HG02759 (cell line): ENCODE data around the gene SLC2A1.

Source experiments
- ATAC-seq: cut with Tn5 transposase; IDR thresholded peaks from one replicate; pipeline ENCODE4 v1.9.1; 2021; ENCODE audit warnings: mild to moderate bottlenecking, moderate library complexity; ENCODE audit not compliant: unreplicated experiment

The SLC2A1 gene

DNA sequence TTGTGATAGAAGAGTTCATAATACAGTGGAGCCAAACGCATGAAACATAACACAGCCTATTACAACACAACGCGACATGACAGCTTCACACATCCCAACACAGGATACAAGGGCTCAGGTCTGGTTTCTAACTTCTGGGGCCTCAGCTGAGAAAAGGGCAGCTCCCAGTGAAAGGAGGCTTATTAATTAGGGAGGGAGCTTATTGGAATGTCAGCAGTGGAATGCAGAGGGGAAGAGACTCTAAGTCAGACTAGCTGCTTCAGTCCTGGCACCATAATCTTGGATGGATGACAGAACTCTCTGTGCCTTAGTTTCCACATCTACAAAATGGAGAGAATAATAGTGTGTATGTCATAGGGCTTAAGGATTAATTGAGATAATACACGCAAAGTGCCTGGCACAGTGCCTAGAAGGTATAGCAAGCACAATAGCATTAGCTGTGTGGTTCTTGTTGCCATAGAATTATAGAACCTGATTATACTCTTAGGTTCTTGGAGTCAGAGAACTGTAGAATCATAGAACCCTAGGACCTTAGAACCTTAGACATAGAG is 22.7 kb upstream of the SLC2A1 start:
- ATAC-seq: no peak

DNA sequence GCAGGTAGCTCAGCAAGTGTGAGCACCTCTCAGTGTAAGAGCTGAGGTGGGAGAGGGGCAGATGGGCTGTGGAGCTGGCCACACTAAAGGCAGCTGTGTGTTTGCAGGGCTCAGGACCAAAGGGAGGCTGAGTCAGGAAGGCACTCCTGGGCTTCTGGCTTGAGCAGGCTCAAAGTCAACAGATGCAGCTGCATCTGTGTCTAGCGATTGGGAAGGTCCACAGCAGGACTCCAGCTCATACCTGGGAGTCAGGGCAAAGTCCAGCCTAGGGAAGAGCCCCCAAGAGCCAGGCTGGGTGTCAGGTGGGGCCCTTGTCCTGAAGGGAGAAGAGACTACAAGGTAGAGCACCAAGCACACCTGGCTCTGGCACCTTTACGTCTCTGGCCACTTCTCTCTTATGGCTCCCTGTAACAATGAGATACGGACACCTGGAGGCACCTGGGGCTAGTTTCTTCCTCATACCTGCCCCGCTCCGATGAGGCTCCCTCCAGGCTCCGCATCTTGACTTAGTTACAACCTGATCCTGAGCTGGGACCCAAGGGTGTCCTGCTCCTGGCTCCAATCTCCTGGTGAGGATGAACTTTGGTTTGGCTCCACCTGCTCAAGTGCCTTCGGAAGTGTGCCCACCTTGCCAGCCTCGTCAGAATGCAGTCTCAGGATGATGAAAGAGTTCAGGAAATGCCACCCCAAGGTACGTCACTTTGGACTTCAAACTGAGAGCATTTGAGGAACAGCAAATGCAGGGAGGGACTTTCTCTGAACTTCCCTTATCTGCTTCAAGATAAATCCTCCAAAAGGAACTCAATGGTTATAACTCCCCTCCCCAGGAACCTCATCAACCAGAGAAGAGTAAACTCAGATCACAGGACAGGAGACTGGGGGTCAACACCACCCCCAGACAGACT is 21.5 kb upstream of the SLC2A1 start:
- ATAC-seq: no peak

DNA sequence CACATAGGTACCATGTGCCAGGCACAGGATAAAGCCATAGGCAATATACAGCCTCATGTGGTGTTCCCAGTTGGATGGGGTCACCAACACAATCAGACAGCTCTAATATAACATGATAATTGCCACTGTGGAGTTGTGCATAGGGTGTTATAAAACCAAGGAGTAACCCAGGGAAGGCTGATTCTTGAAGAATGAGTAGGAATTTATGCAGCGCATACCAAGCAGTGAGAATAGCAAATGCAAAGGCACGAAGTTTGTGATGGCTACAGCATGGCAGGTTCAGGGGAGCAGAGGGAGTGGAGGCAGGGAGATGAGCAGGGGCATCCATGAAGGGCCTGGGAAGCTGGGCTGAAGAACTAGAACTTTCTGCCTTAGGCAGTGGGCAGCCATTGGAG is 20.4 kb upstream of the SLC2A1 start:
- no peak for ATAC-seq

DNA sequence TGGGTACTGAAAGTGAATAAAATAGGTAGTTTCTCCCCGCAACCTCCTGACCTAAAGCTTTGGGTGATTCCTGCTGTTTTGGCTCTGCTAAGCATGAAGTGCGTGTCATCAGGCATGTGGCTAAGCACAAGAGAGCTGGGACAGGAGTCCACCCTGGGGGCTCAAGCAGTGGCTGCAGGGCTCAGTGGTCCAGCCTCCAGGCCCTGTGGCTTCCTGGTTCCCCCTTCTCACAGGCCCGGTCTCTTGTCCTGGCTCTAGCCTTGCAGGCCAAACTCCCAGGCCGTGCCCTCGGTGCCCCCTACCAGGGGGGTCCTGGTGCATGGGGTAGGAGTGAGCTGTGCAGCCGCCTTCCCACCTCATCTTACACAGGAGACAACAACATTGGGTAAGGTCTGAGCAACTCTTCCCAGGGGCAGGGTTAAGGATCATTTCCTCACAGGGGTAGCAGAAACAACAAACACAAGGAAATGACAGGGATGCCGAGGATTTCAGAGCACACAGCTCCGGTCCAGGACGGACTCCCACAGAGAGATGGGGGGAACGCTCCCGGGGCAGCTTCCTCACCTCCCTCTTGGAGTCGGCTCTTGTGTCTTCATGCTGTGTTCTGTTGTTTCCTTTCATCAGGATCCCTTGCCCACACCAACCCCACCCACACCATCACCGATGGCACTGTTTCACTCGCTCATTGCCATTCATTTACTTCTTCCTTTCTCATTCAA is 19.8 kb upstream of the SLC2A1 start:
- ATAC-seq: no peak

DNA sequence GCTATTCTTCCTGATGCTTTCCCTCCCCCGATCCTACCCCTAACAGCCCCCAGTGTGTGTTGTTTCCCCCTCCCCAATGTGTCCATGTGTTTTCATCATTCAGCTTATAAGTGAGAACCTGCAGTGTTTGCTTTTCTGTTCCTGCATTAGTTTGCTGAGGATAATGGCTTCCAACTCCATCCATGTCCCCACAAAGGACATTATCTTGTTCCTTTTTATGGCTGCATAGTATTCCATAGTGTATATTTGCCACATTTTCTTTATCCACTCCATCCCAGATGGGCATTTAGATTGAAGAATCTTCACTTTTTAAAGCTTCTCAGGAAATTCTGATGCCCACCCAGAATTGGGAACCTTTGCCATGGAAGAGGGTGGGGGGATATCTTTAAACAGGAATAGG is 19.0 kb upstream of the SLC2A1 start:
- ATAC-seq: no peak

DNA sequence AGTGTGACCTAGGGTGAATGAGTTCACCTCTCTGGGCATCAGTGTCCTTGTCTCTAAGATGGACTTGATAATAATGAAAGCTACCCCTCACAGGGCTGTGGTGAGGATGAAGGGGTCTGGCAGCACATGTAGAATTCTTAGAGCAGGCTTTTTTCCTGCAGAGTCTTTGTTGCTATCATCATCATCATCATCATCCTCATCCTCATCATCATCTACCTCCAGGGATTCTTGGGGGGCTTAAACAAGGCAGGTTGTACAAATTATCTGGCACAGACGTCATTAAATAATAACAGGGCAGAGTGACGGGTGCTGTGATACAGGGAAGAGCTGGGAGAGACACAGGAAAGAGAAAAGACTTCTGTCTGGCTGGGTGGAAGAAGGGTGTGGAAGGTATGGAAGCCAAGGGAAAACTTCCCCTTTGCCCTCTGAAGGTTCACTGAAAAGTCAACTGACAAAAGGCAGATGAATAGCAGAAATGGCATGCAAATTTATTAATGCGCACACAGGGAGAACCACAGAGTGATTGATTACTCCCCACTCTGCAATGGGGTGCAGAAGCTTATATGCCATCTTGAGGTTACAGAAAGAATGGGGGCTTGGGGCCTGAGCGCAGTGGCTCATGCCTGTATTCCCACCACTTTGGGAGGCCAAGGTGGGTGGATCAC is 17.0 kb upstream of the SLC2A1 start:
- no peak for ATAC-seq

DNA sequence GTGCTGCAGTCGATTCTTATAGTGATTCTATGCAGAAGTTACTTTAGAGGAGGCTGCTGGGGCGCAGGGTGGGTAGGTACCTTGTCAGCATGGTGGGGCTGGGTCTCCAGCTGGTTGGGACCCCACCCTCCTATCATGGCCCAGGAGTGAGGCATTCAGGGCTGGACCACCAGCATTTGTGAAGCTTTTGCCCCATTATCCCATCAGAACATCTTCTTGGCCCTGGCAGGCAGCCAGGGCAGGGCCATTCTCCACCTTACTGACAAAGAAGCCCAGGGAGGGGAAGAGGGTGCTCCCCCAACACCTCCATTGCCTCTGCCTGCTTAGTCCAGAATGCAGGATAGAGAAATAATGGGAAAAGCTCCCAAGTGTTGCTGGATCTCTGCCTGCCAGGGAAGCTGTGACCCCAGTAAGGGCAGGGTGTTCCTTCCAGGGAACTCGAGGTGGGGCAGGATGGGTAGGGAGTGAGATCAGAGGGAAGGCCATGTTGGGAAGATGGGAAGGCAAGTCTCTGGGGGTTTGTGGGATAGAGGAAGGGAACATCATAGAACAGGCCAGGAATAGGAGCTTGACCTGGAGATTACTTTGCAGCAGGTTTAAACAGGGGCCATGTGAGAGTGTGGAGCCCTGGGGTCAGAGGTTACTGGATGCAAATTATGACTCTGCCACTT is 16.2 kb upstream of the SLC2A1 start:
- no peak for ATAC-seq

DNA sequence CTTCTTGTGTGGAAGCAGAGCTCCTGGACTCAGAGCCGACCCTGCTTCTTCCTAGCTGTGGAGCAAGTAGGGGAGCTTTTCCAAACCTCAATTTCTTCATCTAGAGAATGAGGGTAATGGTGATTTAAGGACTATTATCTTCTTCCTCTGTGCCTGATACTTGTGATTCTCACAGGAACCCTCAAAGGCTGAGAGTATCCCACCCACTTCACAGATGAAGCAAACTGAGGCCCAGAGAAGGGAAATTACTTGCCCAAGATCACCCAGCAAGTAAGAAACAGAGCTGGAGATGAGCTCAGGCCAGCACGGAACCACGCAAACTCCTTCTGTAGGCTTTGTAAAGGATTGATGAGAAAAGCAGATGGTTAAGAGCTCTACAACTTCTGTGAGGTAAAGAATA is 15.1 kb upstream of the SLC2A1 start:
- no peak for ATAC-seq

DNA sequence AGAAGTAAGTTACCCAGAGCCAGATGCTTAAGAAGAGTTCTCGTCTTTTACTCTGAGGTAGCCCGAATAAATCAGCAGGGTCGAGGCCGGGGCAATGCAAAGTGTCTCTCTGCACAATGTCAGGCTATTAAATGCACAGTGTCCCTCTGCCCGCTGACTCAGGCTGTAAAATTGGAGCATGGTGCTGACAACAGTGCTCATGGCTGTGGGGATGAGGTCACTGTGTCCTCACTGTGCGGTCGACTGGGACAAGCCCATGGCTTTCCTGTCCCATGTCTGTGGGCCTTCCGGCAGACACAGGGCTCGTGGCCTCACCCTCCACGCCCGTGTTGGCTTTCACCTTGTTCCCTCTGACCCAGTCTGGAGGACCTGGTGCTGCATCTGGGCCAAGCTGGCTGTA is 14.6 kb upstream of the SLC2A1 start:
- ATAC-seq: no peak

DNA sequence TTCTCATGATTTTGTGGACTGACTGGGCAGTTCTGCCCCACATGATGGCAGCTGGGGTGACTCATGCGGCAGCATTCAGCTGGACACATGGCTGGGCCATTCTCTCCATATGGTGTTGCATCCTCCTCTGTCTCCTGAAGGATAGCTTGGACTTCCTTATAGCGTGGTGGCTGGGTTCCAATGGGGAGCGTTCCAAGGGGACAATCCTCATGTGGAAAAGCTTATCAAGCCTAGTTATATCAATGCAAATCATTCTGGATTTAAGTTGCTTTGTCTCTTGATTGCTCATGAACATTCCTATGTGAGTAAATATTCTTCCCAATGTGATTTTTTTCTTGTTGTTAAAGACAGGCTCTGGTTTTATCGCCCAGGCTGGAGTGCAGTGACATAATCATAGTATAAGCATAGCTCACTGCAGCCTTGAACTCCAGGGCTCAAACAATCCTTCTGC is 13.2 kb upstream of the SLC2A1 start:
- ATAC-seq: no peak

DNA sequence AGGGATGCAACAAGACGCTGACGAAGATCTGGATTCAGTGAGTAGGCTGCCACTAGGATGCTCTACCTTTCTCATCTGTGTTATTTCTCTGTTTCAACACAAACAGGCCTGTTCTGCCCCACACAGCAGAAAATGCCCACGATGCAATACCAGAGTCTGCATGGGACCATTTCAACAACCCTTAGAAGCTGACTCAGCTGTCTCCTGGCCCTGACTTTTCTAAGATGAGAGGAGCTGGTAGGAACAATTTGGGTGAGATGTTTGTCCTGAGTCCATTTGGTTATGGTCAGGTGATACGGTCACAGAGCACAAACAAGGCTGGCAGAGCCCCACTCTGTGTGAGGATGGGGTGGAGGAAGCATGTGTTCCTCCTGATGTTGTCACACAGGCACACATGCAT is 11.5 kb upstream of the SLC2A1 start:
- no peak for ATAC-seq

DNA sequence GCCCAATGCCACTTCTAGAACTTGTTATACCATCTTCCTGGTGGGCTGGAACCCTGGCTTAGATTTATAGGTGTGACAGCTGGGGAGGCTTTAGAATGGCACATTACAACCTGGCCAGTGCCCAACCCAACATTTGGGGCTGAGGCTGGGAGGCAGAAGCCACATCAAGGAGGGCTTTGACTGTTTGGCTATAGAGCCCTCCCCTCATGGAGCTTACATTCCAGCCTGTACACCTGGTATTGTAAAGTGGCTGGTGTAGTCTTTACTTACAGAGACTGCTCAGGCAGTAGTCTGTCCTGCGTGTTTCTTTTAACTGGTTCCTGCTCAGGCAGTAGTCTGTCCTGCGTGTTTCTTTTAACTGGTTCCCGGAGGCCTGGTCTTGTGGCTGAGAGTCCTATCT is 10.0 kb upstream of the SLC2A1 start:
- ATAC-seq: no peak

DNA sequence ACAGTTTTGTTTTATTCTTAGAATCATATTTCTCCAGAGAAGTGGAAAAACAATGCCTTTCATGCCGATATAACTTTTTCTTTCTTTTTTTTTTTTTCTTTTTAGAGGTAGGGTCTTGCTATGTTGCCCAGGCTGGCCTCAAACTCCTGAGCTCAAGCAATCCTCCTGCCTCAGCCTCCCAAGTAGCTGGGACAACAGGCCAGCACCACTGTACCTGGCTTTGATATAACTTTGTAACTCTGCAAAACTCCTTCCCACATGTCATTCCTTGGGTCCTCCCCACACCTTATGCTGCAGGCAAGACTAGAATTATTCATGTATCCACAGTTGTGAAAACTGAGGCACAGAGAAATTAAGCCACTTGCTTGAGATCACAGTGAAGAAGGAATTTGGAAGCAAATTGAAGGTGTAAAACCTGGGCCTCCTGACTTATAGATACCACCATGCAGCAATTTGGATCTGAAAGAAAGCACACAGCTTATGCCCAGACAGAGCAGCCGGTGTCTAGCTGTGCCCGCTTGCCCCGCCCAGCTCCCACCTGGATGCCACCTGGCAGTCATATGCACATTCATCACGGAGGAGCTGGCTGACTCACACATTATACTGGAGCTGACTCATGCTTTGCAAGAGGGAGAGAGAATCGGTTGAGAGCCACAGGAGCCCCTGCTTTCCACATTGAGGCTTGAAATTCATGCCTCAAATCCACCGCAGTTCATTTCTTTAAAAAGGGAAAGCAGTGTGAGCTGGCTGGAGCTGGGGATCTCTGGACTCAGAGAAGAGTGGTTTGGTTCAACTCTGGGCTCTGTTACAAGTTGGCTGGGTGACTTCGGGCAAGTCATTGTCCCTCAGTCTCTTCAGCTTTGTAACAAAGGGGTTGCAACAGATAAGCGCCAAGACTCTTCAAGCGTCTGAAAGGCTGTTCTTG is 8.3 kb upstream of the SLC2A1 start:
- ATAC-seq: no peak

DNA sequence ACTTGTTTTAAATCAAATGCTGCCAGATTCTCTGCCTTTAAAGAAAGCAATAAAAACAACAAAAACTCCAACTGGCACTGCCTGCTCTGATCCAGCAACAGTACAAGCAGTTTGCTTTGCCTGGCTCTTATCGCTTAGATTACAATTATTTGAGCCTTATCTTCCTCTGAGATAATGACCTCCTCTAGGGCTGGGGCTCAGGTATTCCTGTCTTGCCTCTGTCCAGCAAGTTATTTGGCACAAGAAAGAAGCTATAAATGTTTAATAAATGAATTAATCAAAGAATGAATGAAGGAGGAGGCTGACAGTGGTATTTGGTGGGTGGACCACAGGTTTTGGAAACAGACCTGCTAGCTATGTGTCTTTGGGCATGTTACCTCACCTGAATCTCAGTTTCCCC is 6.7 kb upstream of the SLC2A1 start:
- no peak for ATAC-seq

DNA sequence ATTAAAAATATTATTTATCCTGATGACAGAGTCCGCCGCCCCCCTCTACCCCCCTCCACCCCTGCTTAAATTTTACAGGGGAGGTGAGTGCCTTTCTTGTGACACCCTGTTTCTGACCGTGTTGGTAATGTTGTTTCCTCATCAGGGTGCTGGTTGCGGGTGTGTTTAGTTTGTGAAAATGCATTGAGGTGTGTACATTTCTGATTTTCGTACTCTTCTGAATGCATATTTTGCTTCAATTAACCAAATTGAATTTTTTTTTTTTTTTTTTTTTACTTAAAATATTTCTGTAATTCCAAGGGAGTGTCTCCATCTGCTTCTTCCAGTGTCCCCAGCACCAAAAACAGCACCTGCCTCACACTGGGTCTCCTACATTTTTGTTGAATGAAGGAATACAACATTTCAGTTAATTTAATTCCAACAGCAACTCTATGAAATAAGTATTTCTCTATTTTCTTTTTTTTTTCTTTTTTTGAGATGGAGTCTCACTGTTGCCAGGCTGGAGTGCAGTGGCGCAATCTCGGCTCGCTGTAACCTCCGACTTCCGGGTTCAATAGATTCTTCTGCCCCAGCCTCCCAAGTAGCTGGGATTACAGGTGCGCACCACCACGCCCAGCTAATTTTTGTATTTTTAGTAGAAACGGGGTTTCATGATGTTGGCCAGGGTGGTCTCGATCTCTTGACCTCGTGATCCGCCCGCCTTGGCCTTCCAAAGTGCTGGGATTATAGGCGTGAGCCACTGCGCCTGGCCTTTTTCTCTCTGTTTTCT is 5.6 kb upstream of the SLC2A1 start:
- ATAC-seq: no peak

DNA sequence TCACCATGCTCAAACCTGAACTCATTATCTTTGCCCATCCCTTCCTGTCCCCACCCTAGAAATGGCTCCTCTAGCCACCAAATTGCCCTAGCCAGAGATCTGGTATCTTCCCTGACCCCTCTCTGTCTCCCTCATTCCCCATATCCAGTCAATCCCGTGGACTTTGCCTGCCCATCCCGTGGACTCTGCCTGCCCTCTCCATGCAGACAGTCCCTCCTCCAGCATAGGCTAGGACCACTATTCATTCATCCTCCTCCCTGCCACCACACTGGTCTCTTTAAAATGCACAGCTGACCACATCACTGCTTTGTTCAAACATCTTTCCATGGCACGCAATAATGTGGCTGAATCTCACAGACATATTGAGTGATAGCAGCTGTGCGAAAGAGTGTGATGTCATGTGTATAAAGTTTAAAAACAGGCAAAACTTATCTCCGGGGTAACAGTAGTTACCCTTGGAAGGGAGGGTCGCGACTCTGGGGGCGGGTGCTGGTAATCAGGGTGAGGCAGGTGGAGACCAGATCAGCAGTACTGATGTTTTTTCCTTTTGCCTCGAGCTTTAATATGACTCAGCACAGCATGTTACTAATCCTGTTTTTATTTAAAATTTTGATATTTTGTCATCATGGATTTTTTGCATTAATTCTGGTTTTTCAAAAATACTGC is 4.8 kb upstream of the SLC2A1 start:
- no peak for ATAC-seq

DNA sequence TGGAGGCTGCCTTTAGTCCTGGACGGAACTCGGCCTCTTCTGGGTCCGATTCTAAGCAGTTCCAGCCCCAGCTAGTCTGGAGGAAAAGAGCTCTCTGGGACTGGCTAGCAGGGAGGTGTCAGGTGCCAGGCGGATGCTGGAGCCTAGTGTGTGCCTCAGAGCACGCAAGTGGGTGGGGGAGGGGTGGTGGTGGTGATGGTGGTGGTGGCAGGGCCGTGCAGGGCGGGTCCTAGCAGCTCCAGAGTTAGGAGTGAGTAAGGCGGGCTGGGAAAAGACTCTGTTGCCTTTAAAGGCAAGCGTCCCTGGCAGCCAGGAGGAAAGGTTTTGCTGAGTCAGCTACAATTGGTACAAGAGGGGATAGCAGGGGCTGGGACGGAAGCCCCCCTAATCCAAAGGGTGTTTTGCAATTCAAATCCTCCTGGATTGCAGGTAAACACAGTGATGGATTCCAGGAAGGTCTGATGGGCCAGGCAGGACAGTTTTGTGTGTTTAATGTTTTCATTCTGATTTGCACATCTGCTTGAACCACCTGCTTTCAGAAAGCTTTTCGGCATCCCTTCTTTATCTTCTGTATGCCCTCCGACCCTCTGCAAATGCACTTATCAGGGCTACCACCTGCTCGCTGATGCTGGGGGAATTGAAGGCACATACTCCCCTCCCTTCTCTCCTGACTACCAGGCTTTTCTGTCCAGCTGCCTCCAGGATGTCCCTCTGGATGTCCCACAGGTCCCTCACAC is 4.1 kb upstream of the SLC2A1 start:
- no peak for ATAC-seq
